SK-N-SH (cell line): ENCODE data around the gene KRTAP10-8. TPM values are rescaled to one million over a fixed set of nuclear protein-coding genes. Genes with fewer than 3 reads are reported as not detected.

Experiments
- CTCF ChIA-PET: fragments of 300-600, 350-600 bp; formaldehyde crosslinking; extraction: SDS; loops from one replicate; lab custom pipeline; 2021; lab: Yijun Ruan, JAX
- POLR2A ChIA-PET: fragments of 350-600 bp; sonication (Branson Sonifier 250); formaldehyde crosslinking; extraction: SDS; loops from one replicate; lab custom pipeline; 2020; ENCODE audit warnings: antibody characterized with exemption, inconsistent platforms; lab: Yijun Ruan, JAX
- DNase-seq: peaks from one replicate; pipeline ENCODE4 v3.0.0; 2012
- H2AFZ ChIP-seq: fragments of 200-600 bp; sonication (generic); 2 replicates; pipeline ENCODE4 v1.8.1; 2016; ENCODE audit warnings: antibody characterized with exemption, mild to moderate bottlenecking, low read depth
- H3F3A ChIP-seq: fragments of 200-600 bp; sonication (generic); replicated peaks from 2 replicates; pipeline ENCODE3; 2016; ENCODE audit warnings: antibody characterized with exemption, mild to moderate bottlenecking; ENCODE audit not compliant: insufficient read depth
- H3K27ac ChIP-seq, 2 experiments: fragments of 200-500 bp in 1 of 2; fragments of 200-600 bp in 1 of 2; sonication (Bioruptor generic) in 1 of 2; sonication (generic), shearing (Covaris generic) in 1 of 2; 2 replicates each; pipeline versions ENCODE4 v1.5.1 to v1.6.1; 2014 to 2016; ENCODE audit warnings: low read depth in 2 of 2, inconsistent platforms in 1 of 2, low read length in 1 of 2, mild to moderate bottlenecking in 1 of 2, mixed read lengths in 1 of 2
- H3K27me3 ChIP-seq: fragments of 200-600 bp; sonication (generic), shearing (Covaris generic); 2 replicates; pipeline ENCODE4 v1.6.1; 2016; ENCODE audit warnings: mixed run types; ENCODE audit not compliant: insufficient read depth
- H3K36me3 ChIP-seq, 2 experiments: fragments of 200-500 bp in 1 of 2; fragments of 200-600 bp in 1 of 2; sonication (Bioruptor generic) in 1 of 2; sonication (generic) in 1 of 2; replicated peaks in 1 of 2; 2 replicates each; pipeline versions ENCODE3 to v1.5.1; 2014 to 2016; ENCODE audit warnings: low read length in 1 of 2, mild to moderate bottlenecking in 1 of 2; ENCODE audit not compliant: insufficient read depth in 2 of 2, control insufficient read depth in 1 of 2
- H3K4me1 ChIP-seq, 2 experiments: fragments of 200-500 bp in 1 of 2; fragments of 200-600 bp in 1 of 2; sonication (Bioruptor generic) in 1 of 2; sonication (generic), shearing (Covaris generic) in 1 of 2; 2 replicates each; pipeline versions ENCODE4 v1.5.1 to v1.6.1; 2014 to 2016; ENCODE audit warnings: low read depth in 1 of 2, low read length in 1 of 2, mixed run types in 1 of 2; ENCODE audit not compliant: insufficient read depth in 2 of 2, control insufficient read depth in 1 of 2
- H3K4me2 ChIP-seq: fragments of 200-600 bp; sonication (generic), shearing (Covaris generic); 2 replicates; pipeline ENCODE4 v1.6.1; 2017; ENCODE audit warnings: mixed run types
- H3K4me3 ChIP-seq, 2 experiments: fragments of 200-500 bp in 1 of 2; fragments of 200-600 bp in 1 of 2; sonication (Bioruptor generic) in 1 of 2; sonication (generic), shearing (Covaris generic) in 1 of 2; 2 replicates each; pipeline versions ENCODE4 v1.5.1 to v1.8.1; 2014 to 2016; ENCODE audit warnings: low read depth in 2 of 2, inconsistent platforms in 1 of 2, low read length in 1 of 2, mild to moderate bottlenecking in 1 of 2, mixed read lengths in 1 of 2, moderate library complexity in 1 of 2
- H3K79me2 ChIP-seq: fragments of 200-600 bp; sonication (generic); 2 replicates; pipeline ENCODE4 v1.8.1; 2017; ENCODE audit warnings: mild to moderate bottlenecking; ENCODE audit not compliant: insufficient read depth
- H3K9ac ChIP-seq: fragments of 200-600 bp; sonication (generic); 2 replicates; pipeline ENCODE4 v1.6.1; 2017; ENCODE audit warnings: mixed run types
- H3K9me2 ChIP-seq: fragments of 200-600 bp; sonication (generic); 2 replicates; pipeline ENCODE4 v1.6.1; 2017; ENCODE audit warnings: mixed run types
- H3K9me3 ChIP-seq: fragments of 200-600 bp; sonication (generic); 2 replicates; pipeline ENCODE4 v1.6.1; 2017; ENCODE audit warnings: mixed run types, mild to moderate bottlenecking, moderate library complexity
- H4K20me1 ChIP-seq: fragments of 200-600 bp; sonication (generic); 2 replicates; pipeline ENCODE4 v1.6.1; 2017; ENCODE audit warnings: mild to moderate bottlenecking, mixed run types; ENCODE audit not compliant: insufficient read depth
- CTCF ChIP-seq: fragments of 200-600 bp; sonication (generic); IDR thresholded peaks from 2 replicates; pipeline ENCODE4 v1.6.1; 2017; ENCODE audit warnings: antibody characterized with exemption, mild to moderate bottlenecking, moderate library complexity
- EP300 ChIP-seq, 2 experiments: IDR thresholded peaks; 2 replicates each; pipeline versions ENCODE4 v1.4.0 to v1.6.1; 2012; ENCODE audit warnings: borderline replicate concordance in 1 of 2, low read depth in 1 of 2, low read length in 1 of 2
- FOXM1 ChIP-seq: IDR thresholded peaks from 2 replicates; pipeline ENCODE4 v1.4.0; 2012; ENCODE audit warnings: low read depth, mild to moderate bottlenecking
- GATA2 ChIP-seq: sonication (generic); formaldehyde crosslinking; IDR thresholded peaks from 2 replicates; pipeline ENCODE4 v1.5.0; 2020; ENCODE audit warnings: mild to moderate bottlenecking, missing genetic modification reagents
- IRF3 ChIP-seq: fragments of 150-350 bp; IDR thresholded peaks from 2 replicates; pipeline ENCODE4 v1.6.1; 2016; ENCODE audit warnings: mild to moderate bottlenecking, low read depth, low read length
- MEF2A ChIP-seq: IDR thresholded peaks from 2 replicates; pipeline ENCODE4 v1.4.0; 2012; ENCODE audit warnings: low read depth, borderline replicate concordance
- MXI1 ChIP-seq: IDR thresholded peaks from 2 replicates; pipeline ENCODE4 v1.6.1; 2012; ENCODE audit warnings: mild to moderate bottlenecking, low read depth, low read length, improper control_type of control experiment
- PBX3 ChIP-seq: IDR thresholded peaks from 2 replicates; pipeline ENCODE4; 2012
- POLR2AphosphoS5 ChIP-seq: IDR thresholded peaks from 2 replicates; pipeline ENCODE4 v1.6.1; 2012; ENCODE audit warnings: low read depth, low read length
- RFX5 ChIP-seq: IDR thresholded peaks from 2 replicates; pipeline ENCODE4 v1.6.1; 2012; ENCODE audit warnings: mild to moderate bottlenecking, improper control_type of control experiment, low read length
- SMC3 ChIP-seq: IDR thresholded peaks from 2 replicates; pipeline ENCODE4 v1.6.1; 2012; ENCODE audit warnings: low read depth, low read length, improper control_type of control experiment
- TEAD4 ChIP-seq: IDR thresholded peaks from 2 replicates; pipeline ENCODE4 v1.4.0; 2012; ENCODE audit warnings: mild to moderate bottlenecking, borderline replicate concordance; ENCODE audit not compliant: insufficient read depth
- YY1 ChIP-seq: IDR thresholded peaks from 2 replicates; pipeline ENCODE4 v1.4.0; 2012; ENCODE audit warnings: low read depth, mild to moderate bottlenecking
- ZBTB33 ChIP-seq: IDR thresholded peaks from 2 replicates; pipeline ENCODE4 v1.4.0; 2012; ENCODE audit warnings: low read depth, borderline replicate concordance
- WGBS: methylation state at CpG from one replicate; pipeline ENCODE4 v1.1.6; 2017; ENCODE audit warnings: low lambda C conversion rate; 5-methylcytosine and 5-hydroxymethylcytosine counted together
- polyA plus RNA-seq, 3 experiments: library from polyadenylated mRNA; depleted of rRNA; stranded (reverse); fragments of >200 nt; gene quantifications; 2 replicates each; pipeline ENCODE4 v1.2.3, GENCODE V29; 2012

The KRTAP10-8 gene
- polyA plus RNA-seq, 1 of the 3 experiments (the other 2 are of a cell fraction), result not detected

- Histone ChIP-seq H3K4me1 (no peaks in the 10 kb centered on the region), H4K20me1 (no peaks in the 10 kb centered on the region), H3K9ac (no peak overlapping the region), H3K4me2 (no peak overlapping the region), H3K27ac (no peak overlapping the region), H3K79me2 (no peaks in the 10 kb centered on the region), H3F3A (no peaks in the 10 kb centered on the region), H3K27me3 (peaks cover 41% of the 10 kb centered on the region), H3K9me3 (no peaks in the 10 kb centered on the region), H2AFZ (no peak overlapping the region), H3K9me2 (no peaks in the 10 kb centered on the region), H3K4me3 (no peak overlapping the region), H3K36me3 (no peaks in the 10 kb centered on the region)
- TF ChIP-seq MXI1, result no peak
- TF ChIP-seq YY1, result no peak
- TF ChIP-seq PBX3, result no peak
- no peak for TF ChIP-seq SMC3
- no peak for TF ChIP-seq FOXM1
- TF ChIP-seq TEAD4, result no peak
- TF ChIP-seq EP300 (IDR thresholded peaks at IDR 0.05; ENCODE audit: borderline replicate concordance in 1 of 2, low read depth in 1 of 2, low read length in 1 of 2), result no peak
- TF ChIP-seq RFX5, result no peak
- no peak for TF ChIP-seq MEF2A
- no peak for TF ChIP-seq CTCF
- TF ChIP-seq ZBTB33, result no peak
- no peak for TF ChIP-seq IRF3
- TF ChIP-seq POLR2AphosphoS5, result no peak
- no peak for TF ChIP-seq GATA2
- 41% methylated on average over 20 of the region's 27 CpGs for whole genome bisulfite sequencing
- ChIA-PET POLR2A (no interaction called here), CTCF (no interaction called here)
- DNase-seq, result no peak
These were observed 43.0 kb upstream of the KRTAP10-8 start for GRCh38 chr21:44568667-44569556.
